HCT116 (cell line): Measurements from ENCODE around the gene ISCA2. TPM values are rescaled to one million over a fixed set of nuclear protein-coding genes. Genes with fewer than 3 reads are reported as not detected.

Experiments
- ATAC-seq: fragments of 200-7000 bp; cut with Tn5 transposase; 2 replicates; pipeline ENCODE4 v1.9.1; 2020; ENCODE audit warnings: mild to moderate bottlenecking, moderate library complexity
- BruUV-seq: library from RNA; stranded (reverse); fragments of 400-500 nt; replicated peaks from 2 replicates; lab custom pipeline; 2021; lab: Mats Ljungman, UMichigan
- CTCF ChIA-PET: fragments of 300-600 bp; sonication (Branson Sonifier 250); formaldehyde crosslinking; loops from one replicate; lab custom pipeline; 2021; ENCODE audit warnings: antibody characterized with exemption; lab: Charles Lee
- POLR2A ChIA-PET: fragments of 300-600, 350-600 bp; sonication (Branson Sonifier 250); formaldehyde crosslinking; loops from one replicate; lab custom pipeline; 2021; ENCODE audit warnings: antibody characterized with exemption; lab: Charles Lee
- RAD21 ChIA-PET, 2 experiments: fragments of 300-600 bp; sonication (Branson Sonifier 250); formaldehyde crosslinking; loops; one replicate each; lab custom pipeline; 2023; ENCODE audit warnings: low total read pairs in 2 of 2; ENCODE audit not compliant: uncharacterized antibody in 2 of 2, unreplicated experiment in 2 of 2, low non-redundant PET in 1 of 2; lab: Charles Lee
- DNase-seq: peaks from one replicate; pipeline ENCODE4 v3.0.0-alpha.2; 2010; ENCODE audit warnings: low read depth, low spot score
- H2AFZ ChIP-seq: fragments of 200-600 bp; shearing (Covaris generic), sonication (generic); 2 replicates; pipeline ENCODE4 v1.6.1; 2017; ENCODE audit warnings: low read depth, mixed run types, mixed read lengths, antibody characterized with exemption, low read length; ENCODE audit not compliant: poor library complexity, severe bottlenecking
- H3K27ac ChIP-seq: 2 replicates; pipeline ENCODE4 v1.5.1; 2012; ENCODE audit warnings: low read depth, low read length
- H3K27me3 ChIP-seq: fragments of 200-600 bp; sonication (generic); 2 replicates; pipeline ENCODE4 v1.6.1; 2016; ENCODE audit warnings: mixed run types, low read length, mixed read lengths; ENCODE audit not compliant: insufficient read depth
- H3K36me3 ChIP-seq, 2 experiments: fragments of 200-500 bp in 1 of 2; fragments of 200-600 bp in 1 of 2; sonication (Bioruptor generic) in 1 of 2; sonication (generic) in 1 of 2; 2 replicates each; pipeline versions ENCODE4 v1.5.1 to v1.6.1; 2014 to 2016; ENCODE audit warnings: low read length in 2 of 2, inconsistent platforms in 1 of 2, mixed read lengths in 1 of 2, mixed run types in 1 of 2; ENCODE audit not compliant: insufficient read depth in 2 of 2, control insufficient read depth in 1 of 2
- H3K4me1 ChIP-seq, 2 experiments: fragments of 200-600 bp in 1 of 2; sonication (generic) in 1 of 2; 2 replicates each; pipeline versions ENCODE4 v1.5.1 to v1.6.1; 2012 to 2017; ENCODE audit warnings: low read length in 2 of 2, inconsistent platforms in 1 of 2, mild to moderate bottlenecking in 1 of 2, mixed read lengths in 1 of 2, mixed run types in 1 of 2, moderate library complexity in 1 of 2; ENCODE audit not compliant: insufficient read depth in 2 of 2, control insufficient read depth in 1 of 2
- H3K4me2 ChIP-seq: fragments of 200-600 bp; sonication (generic); 2 replicates; pipeline ENCODE4 v1.6.1; 2017; ENCODE audit warnings: mixed run types, low read length, mixed read lengths
- H3K4me3 ChIP-seq, 2 experiments: fragments of 200-600 bp in 1 of 2; sonication (generic) in 1 of 2; replicated peaks in 1 of 2; 2 replicates each; pipeline ENCODE4 v1.5.1; 2011 to 2016; ENCODE audit warnings: low read length in 2 of 2, control low read depth in 1 of 2, low read depth in 1 of 2, mild to moderate bottlenecking in 1 of 2, mixed read lengths in 1 of 2, mixed run types in 1 of 2
- H3K79me2 ChIP-seq: fragments of 200-600 bp; sonication (generic); 2 replicates; pipeline ENCODE4 v1.6.1; 2017; ENCODE audit warnings: mild to moderate bottlenecking, mixed run types, low read length, moderate library complexity, mixed read lengths; ENCODE audit not compliant: insufficient read depth
- H3K9ac ChIP-seq: fragments of 200-600 bp; sonication (generic); 2 replicates; pipeline ENCODE4 v1.6.1; 2016; ENCODE audit warnings: low read length, mixed read lengths
- H3K9me2 ChIP-seq: fragments of 200-600 bp; sonication (generic), shearing (Covaris generic); 2 replicates; pipeline ENCODE4 v1.6.1; 2017; ENCODE audit warnings: mixed run types, mild to moderate bottlenecking, moderate library complexity; ENCODE audit not compliant: insufficient read depth
- H3K9me3 ChIP-seq, 2 experiments: fragments of 200-500 bp in 1 of 2; fragments of 200-600 bp in 1 of 2; sonication (Bioruptor generic) in 1 of 2; sonication (generic) in 1 of 2; 2 replicates each; pipeline ENCODE4 v1.6.1; 2014 to 2017; ENCODE audit warnings: low read length in 2 of 2, mixed read lengths in 2 of 2, inconsistent platforms in 1 of 2, low read depth in 1 of 2, mild to moderate bottlenecking in 1 of 2, mixed run types in 1 of 2, moderate library complexity in 1 of 2; ENCODE audit not compliant: control insufficient read depth in 1 of 2, insufficient read depth in 1 of 2
- H4K20me1 ChIP-seq: fragments of 200-600 bp; sonication (generic), shearing (Covaris generic); 2 replicates; pipeline ENCODE4 v1.6.1; 2017; ENCODE audit warnings: mixed run types, mild to moderate bottlenecking, moderate library complexity; ENCODE audit not compliant: insufficient read depth
- ATF3 ChIP-seq: IDR thresholded peaks from 2 replicates; pipeline ENCODE4 v1.6.1; 2012
- CTCF ChIP-seq, 3 experiments: fragments of 200-600 bp in 1 of 3; sonication (generic) in 1 of 3; IDR thresholded peaks in 2 of 3; conservative IDR thresholded peaks in 1 of 3; 2 replicates each; pipeline ENCODE4 v1.5.1; 2012 to 2017; ENCODE audit warnings: low read depth in 2 of 3, low read length in 2 of 3, antibody characterized with exemption in 1 of 3, borderline replicate concordance in 1 of 3, control low read depth in 1 of 3, mild to moderate bottlenecking in 1 of 3, mixed read lengths in 1 of 3, mixed run types in 1 of 3, moderate library complexity in 1 of 3; ENCODE audit not compliant: insufficient read depth in 1 of 3
- ELF1 ChIP-seq: IDR thresholded peaks from 2 replicates; pipeline ENCODE4 v1.6.1; 2012; ENCODE audit warnings: low read depth, borderline replicate concordance
- EZH2 ChIP-seq: fragments of 200-600 bp; sonication (generic); IDR thresholded peaks from 2 replicates; pipeline ENCODE4 v1.6.1; 2017; ENCODE audit warnings: antibody characterized with exemption, mixed run types
- EZH2phosphoT487 ChIP-seq: fragments of 200-600 bp; IDR thresholded peaks from 2 replicates; pipeline ENCODE4 v1.6.1; 2018; ENCODE audit warnings: antibody characterized with exemption, borderline replicate concordance
- MAX ChIP-seq: IDR thresholded peaks from 2 replicates; pipeline ENCODE4 v1.6.1; 2012
- POLR2A ChIP-seq: IDR thresholded peaks from 2 replicates; pipeline ENCODE4 v1.7.0; 2011; ENCODE audit warnings: borderline replicate concordance; ENCODE audit not compliant: insufficient read depth, insufficient read length; ENCODE audit errors: extremely low read depth
- POLR2AphosphoS5 ChIP-seq: IDR thresholded peaks from 2 replicates; pipeline ENCODE4 v1.6.1; 2011; ENCODE audit warnings: mild to moderate bottlenecking, low read depth, low read length, moderate library complexity
- RAD21 ChIP-seq: IDR thresholded peaks from 2 replicates; pipeline ENCODE4 v1.6.1; 2012; ENCODE audit warnings: low read depth, mild to moderate bottlenecking
- REST ChIP-seq: IDR thresholded peaks from 2 replicates; pipeline ENCODE4 v1.6.1; 2012; ENCODE audit warnings: low read depth
- TCF7L2 ChIP-seq: IDR thresholded peaks from 2 replicates; pipeline ENCODE4 v1.7.0; 2011; ENCODE audit warnings: borderline replicate concordance, inconsistent platforms; ENCODE audit not compliant: insufficient read depth, insufficient read length; ENCODE audit errors: extremely low read depth
- YY1 ChIP-seq: IDR thresholded peaks from 2 replicates; pipeline ENCODE4 v1.6.1; 2011; ENCODE audit warnings: low read length, low read depth, moderate library complexity, mild to moderate bottlenecking; ENCODE audit not compliant: insufficient replicate concordance; ENCODE audit errors: extremely low read depth
- ZBTB33 ChIP-seq: IDR thresholded peaks from 2 replicates; pipeline ENCODE4 v1.6.1; 2011; ENCODE audit warnings: mild to moderate bottlenecking, low read length, moderate library complexity; ENCODE audit not compliant: insufficient replicate concordance; ENCODE audit errors: extremely low read depth
- intact Hi-C: fragments of 100-400 bp; cut with micrococcal nuclease; formaldehyde crosslinking; loops from 2 replicates; pipeline ENCODE4 v1.10.0; 2022
- total RNA-seq: library from RNA; stranded (reverse); gene quantifications from one replicate; pipeline ENCODE4 v1.2.1, GENCODE V29; 2021; ENCODE audit not compliant: unreplicated experiment

Gene ISCA2
- total RNA-seq, 1 experiment from 2014 or later, result 27.5 TPM

- no peak for ATAC-seq
- H3K9me2 ChIP-seq, result no peaks in the 10 kb centered on the region
- POLR2A ChIA-PET, result no interaction called here
Measured at GRCh38 chr14:74459976-74460375, 33.6 kb upstream of the ISCA2 start.

More at GRCh38 chr14:74459976-74460375, 33.6 kb upstream of the ISCA2 start:
- Histone ChIP-seq H3K27ac (no peak overlapping the region), H3K79me2 (no peaks in the 10 kb centered on the region), H3K4me3 (no peak overlapping the region), H3K4me1 (0 out of 4 replicates have a peak, but pooled peaks cover 0 to 3% of the 10 kb centered on the region in 2 experiments), H2AFZ (peak overlapping the region; percentile 45), H3K36me3 (no peaks in the 10 kb centered on the region), H3K4me2 (no peak overlapping the region), H3K9ac (no peak overlapping the region), H3K9me3 (no peaks in the 10 kb centered on the region), H3K27me3 (0 out of 2 replicates have a peak, but pooled peaks cover 4% of the 10 kb centered on the region), H4K20me1 (no peaks in the 10 kb centered on the region)
- intact Hi-C loops, result no loop called here
- DNase-seq, result no peak
- no TSS peak for BruUV-seq
- ChIA-PET RAD21 (interaction anchor here in 1 of 2 experiments (0.6 kb wide), 1 partner anchor 115 kb away, joined by 4 read pairs; no protein-coding TSS in a partner anchor), CTCF (no interaction called here)
- TF ChIP-seq TCF7L2 (no peak), ZBTB33 (no peak), RAD21 (no peak), REST (no peak), POLR2A (no peak), YY1 (no peak), MAX (no peak), CTCF (IDR thresholded peaks at IDR 0.05 in 2 of 3, conservative IDR thresholded peaks at IDR 0.05 in 1 of 3; ENCODE audit: borderline replicate concordance in 1 of 3, insufficient read depth in 1 of 3, low read depth in 2 of 3, low read length in 2 of 3) (no peak), ATF3 (no peak), EZH2 (no peak), ELF1 (no peak), POLR2AphosphoS5 (no peak), EZH2phosphoT487 (no peak)
